ENCODE measurements around the gene SCYL1.

- no peak for TF ChIP-seq CTCF (IDR thresholded peaks at IDR 0.05)
- no peak for TF ChIP-seq POLR2A (IDR thresholded peaks at IDR 0.05)
- no peak for TF ChIP-seq EP300 (IDR thresholded peaks at IDR 0.05)
Observed at GRCh38 chr11:65486570-65487466, 38.1 kb upstream of the SCYL1 start.

All from tibial nerve (tissue), 4 donors.